Measurements from ENCODE around the gene GALNS.

GALNS gene

GRCh38 chr16:88770461-88771293, 86.1 kb downstream of the GALNS start:
- in situ Hi-C loops (cut with MboI; ENCODE audit: low sequenced_read_pairs), result no loop called here

GRCh38 chr16:88769617-88770460, 86.9 kb downstream of the GALNS start:
- Histone ChIP-seq H3K36me3 (replicated peaks) (peaks cover 5% of the 10 kb centered on the region), H3K9me3 (no peaks in the 10 kb centered on the region), H3K4me3 (no peak overlapping the region), H3K27me3 (ENCODE audit: low read depth) (no peaks in the 10 kb centered on the region), H3K4me1 (peaks cover 22% of the 10 kb centered on the region)
- peak in 1 of 2 experiments; percentile 65 for DNase-seq (ENCODE audit: low spot score in 2 of 2)
- in situ Hi-C loops (cut with MboI; ENCODE audit: low sequenced_read_pairs), result no loop called here

More at GRCh38 chr16:88770461-88771293, 86.1 kb downstream of the GALNS start:
- Histone ChIP-seq H3K36me3 (replicated peaks) (peaks cover 5% of the 10 kb centered on the region), H3K4me1 (peaks cover 22% of the 10 kb centered on the region), H3K9me3 (no peaks in the 10 kb centered on the region), H3K27me3 (ENCODE audit: low read depth) (no peaks in the 10 kb centered on the region), H3K4me3 (no peak overlapping the region; the same call in 1 of the 2 replicates)
- DNase-seq (ENCODE audit: low spot score in 2 of 2), result peak; percentile 93 to 97

GRCh38 chr16:88768071-88768783, 88.5 kb downstream of the GALNS start:
- no peaks in the 10 kb centered on the region for H3K9me3 ChIP-seq
- in situ Hi-C loops (cut with MboI; ENCODE audit: low sequenced_read_pairs), result no loop called here
- no peaks in the 10 kb centered on the region for H3K27me3 ChIP-seq (ENCODE audit: low read depth)
- no peak overlapping the region for H3K4me3 ChIP-seq
- H3K36me3 ChIP-seq (replicated peaks), result peaks cover 9% of the 10 kb centered on the region
- H3K4me1 ChIP-seq, result peaks cover 21% of the 10 kb centered on the region
- no peak for DNase-seq (ENCODE audit: low spot score in 2 of 2)

GRCh38 chr16:88767546-88768070, 89.1 kb downstream of the GALNS start:
- H3K27me3 ChIP-seq (ENCODE audit: low read depth), result no peaks in the 10 kb centered on the region
- H3K9me3 ChIP-seq, result no peaks in the 10 kb centered on the region
- peaks cover 21% of the 10 kb centered on the region for H3K4me1 ChIP-seq
- H3K4me3 ChIP-seq, result no peak overlapping the region
- no peak for DNase-seq (ENCODE audit: low spot score in 2 of 2)
- H3K36me3 ChIP-seq (replicated peaks), result peaks cover 9% of the 10 kb centered on the region
- in situ Hi-C loops (cut with MboI; ENCODE audit: low sequenced_read_pairs), result no loop called here

DNA sequence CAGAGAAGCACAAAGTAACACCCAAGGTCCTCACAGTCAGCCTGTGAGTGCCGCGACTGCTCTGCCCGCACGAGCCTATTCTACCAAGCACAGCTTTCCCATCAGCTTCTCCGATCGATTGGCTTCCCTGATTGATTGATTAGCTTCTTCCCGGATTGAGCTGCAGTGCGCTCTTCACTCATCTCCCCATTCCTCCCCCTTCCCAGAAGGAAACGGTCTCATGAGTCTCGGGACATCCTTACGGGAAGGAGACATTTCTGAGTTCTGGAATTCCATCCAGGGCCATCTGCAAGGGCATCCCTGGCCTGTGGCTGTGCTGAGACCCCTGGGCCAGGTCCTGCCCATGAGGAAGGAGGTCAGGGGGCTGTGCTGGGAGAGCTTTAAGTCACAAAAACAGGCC, 89.8 kb downstream of the GALNS start:
- Histone ChIP-seq H3K9me3 (no peaks in the 10 kb centered on the region), H3K4me3 (no peak overlapping the region), H3K4me1 (peaks cover 21% of the 10 kb centered on the region), H3K27me3 (ENCODE audit: low read depth) (no peaks in the 10 kb centered on the region), H3K36me3 (replicated peaks) (peaks cover 9% of the 10 kb centered on the region)
- DNase-seq (ENCODE audit: low spot score in 2 of 2), result no peak
- in situ Hi-C loops (cut with MboI; ENCODE audit: low sequenced_read_pairs), result no loop called here

- H3K4me3 ChIP-seq, result no peak overlapping the region
- in situ Hi-C loops (cut with MboI; ENCODE audit: low sequenced_read_pairs), result no loop called here
- peaks cover 9% of the 10 kb centered on the region for H3K36me3 ChIP-seq (replicated peaks)
- peaks cover 5% of the 10 kb centered on the region for H3K4me1 ChIP-seq
- no peaks in the 10 kb centered on the region for H3K9me3 ChIP-seq
- DNase-seq (ENCODE audit: low spot score in 2 of 2), result no peak
- no peaks in the 10 kb centered on the region for H3K27me3 ChIP-seq (ENCODE audit: low read depth)
Observed at GRCh38 chr16:88764913-88765349, 91.8 kb downstream of the GALNS start.

- Histone ChIP-seq H3K27me3 (ENCODE audit: low read depth) (no peaks in the 10 kb centered on the region), H3K4me3 (no peak overlapping the region), H3K9me3 (no peaks in the 10 kb centered on the region), H3K36me3 (replicated peaks) (peaks cover 9% of the 10 kb centered on the region), H3K4me1 (peaks cover 2% of the 10 kb centered on the region; the same call in 1 of the 2 replicates)
- in situ Hi-C loops (cut with MboI; ENCODE audit: low sequenced_read_pairs), result no loop called here
- DNase-seq (ENCODE audit: low spot score in 2 of 2), result no peak
Observed at GRCh38 chr16:88764080-88764479, 92.7 kb downstream of the GALNS start.

All from HAP-1 (cell line).